ENCODE measurements around the gene VPS37D. TPM values are rescaled to one million over a fixed set of nuclear protein-coding genes. Genes with fewer than 3 reads are reported as not detected.

VPS37D gene
- total and polyA plus RNA-seq, 7 donors = 0.18 to 1.1 (median 0.67) TPM

- no peak for ATAC-seq
- Histone ChIP-seq H3K4me3 (no peak overlapping the region), H3K27me3 (ENCODE audit: insufficient read depth in 3 of 3, low read length in 2 of 3) (peaks cover 0 to 25% (median 4%) of the 10 kb centered on the region in 3 donors), H3K4me1 (no peaks in the 10 kb centered on the region), H3K27ac (no peak overlapping the region), H3K36me3 (ENCODE audit: insufficient read depth in 1 of 2, low read depth in 1 of 2) (no peaks in the 10 kb centered on the region), H3K9me3 (no peaks in the 10 kb centered on the region)
- WGBS, 3 donors = 92 to 96% (median 92%) methylated on average over 11 of the region's 11 CpGs
- intact Hi-C loops (cut with DNase I) = no loop called here
- DNase-seq = no peak
- no peak for TF ChIP-seq CTCF (IDR thresholded peaks at IDR 0.05)
Observed at GRCh38 chr7:73625276-73625675, 42.4 kb upstream of the VPS37D start.

GRCh38 chr7:73626814-73627213 lies 40.8 kb upstream of the VPS37D start:
- intact Hi-C loops (cut with DNase I) = no loop called here
- H3K36me3 ChIP-seq (ENCODE audit: insufficient read depth in 1 of 2, low read depth in 1 of 2) = no peaks in the 10 kb centered on the region

GRCh38 chr7:73628504-73628903 lies 39.1 kb upstream of the VPS37D start:
- Histone ChIP-seq H3K27me3 (ENCODE audit: insufficient read depth in 3 of 3, low read length in 2 of 3) (peaks cover 0 to 35% (median 5%) of the 10 kb centered on the region in 3 donors), H3K4me3 (no peak overlapping the region), H3K9me3 (no peaks in the 10 kb centered on the region), H3K4me1 (no peaks in the 10 kb centered on the region), H3K36me3 (ENCODE audit: insufficient read depth in 1 of 2, low read depth in 1 of 2) (no peaks in the 10 kb centered on the region), H3K27ac (no peak overlapping the region)
- intact Hi-C loops (cut with DNase I) = no loop called here
- ATAC-seq (no peak), DNase-seq (no peak)
- 74 to 94% (median 81%) methylated on average over 4 of the region's 4 CpGs for WGBS, 3 donors
- no peak for TF ChIP-seq CTCF (IDR thresholded peaks at IDR 0.05)

More at GRCh38 chr7:73626814-73627213, 40.8 kb upstream of the VPS37D start:
- H3K4me3 ChIP-seq = no peak overlapping the region
- 8 to 10% (median 8%) methylated on average over 3 of the region's 3 CpGs for WGBS, 3 donors
- H3K27ac ChIP-seq = no peak overlapping the region
- H3K9me3 ChIP-seq = no peaks in the 10 kb centered on the region
- no peak for DNase-seq
- TF ChIP-seq CTCF (IDR thresholded peaks at IDR 0.05) = no peak
- peaks cover 0 to 28% (median 4%) of the 10 kb centered on the region in 3 donors for H3K27me3 ChIP-seq (ENCODE audit: insufficient read depth in 3 of 3, low read length in 2 of 3)
- H3K4me1 ChIP-seq = no peaks in the 10 kb centered on the region
- no peak for ATAC-seq

GRCh38 chr7:73631558-73631957 lies 36.1 kb upstream of the VPS37D start:
- ATAC-seq = no peak
- 11 to 43% (median 27%) methylated on average over 1 of the region's 1 CpG for WGBS, 3 donors
- Histone ChIP-seq H3K4me3 (no peak overlapping the region), H3K9me3 (no peaks in the 10 kb centered on the region), H3K27ac (no peak overlapping the region), H3K4me1 (peaks cover 4% of the 10 kb centered on the region), H3K36me3 (ENCODE audit: insufficient read depth in 1 of 2, low read depth in 1 of 2) (no peaks in the 10 kb centered on the region), H3K27me3 (ENCODE audit: insufficient read depth in 3 of 3, low read length in 2 of 3) (peaks cover 0 to 45% (median 15%) of the 10 kb centered on the region in 3 donors)
- intact Hi-C loops (cut with DNase I) = no loop called here
- TF ChIP-seq CTCF (IDR thresholded peaks at IDR 0.05) = no peak
- DNase-seq = no peak

- WGBS, 3 donors = 74 to 88% (median 78%) methylated on average over 7 of the region's 7 CpGs
- no peak for TF ChIP-seq CTCF (IDR thresholded peaks at IDR 0.05)
Observed at GRCh38 chr7:73633323-73633722, 34.3 kb upstream of the VPS37D start.

More at GRCh38 chr7:73633323-73633722, 34.3 kb upstream of the VPS37D start:
- no peak overlapping the region for H3K4me3 ChIP-seq
- H3K27ac ChIP-seq = no peak overlapping the region
- no peaks in the 10 kb centered on the region for H3K36me3 ChIP-seq (ENCODE audit: insufficient read depth in 1 of 2, low read depth in 1 of 2)
- H3K4me1 ChIP-seq = peaks cover 4% of the 10 kb centered on the region
- DNase-seq = no peak
- H3K9me3 ChIP-seq = no peaks in the 10 kb centered on the region
- no peak for ATAC-seq
- intact Hi-C loops (cut with DNase I) = no loop called here
- peaks cover 0 to 35% (median 18%) of the 10 kb centered on the region in 3 donors for H3K27me3 ChIP-seq (ENCODE audit: insufficient read depth in 3 of 3, low read length in 2 of 3)

Measured in psoas muscle (tissue), 8 donors.